ENCODE measurements around the gene CYP19A1. TPM values are rescaled to one million over a fixed set of nuclear protein-coding genes. Genes with fewer than 3 reads are reported as not detected.

Gene CYP19A1
- total RNA-seq, 4 donors from 2014 or later, result 0.38 TPM; not detected in 3

DNA sequence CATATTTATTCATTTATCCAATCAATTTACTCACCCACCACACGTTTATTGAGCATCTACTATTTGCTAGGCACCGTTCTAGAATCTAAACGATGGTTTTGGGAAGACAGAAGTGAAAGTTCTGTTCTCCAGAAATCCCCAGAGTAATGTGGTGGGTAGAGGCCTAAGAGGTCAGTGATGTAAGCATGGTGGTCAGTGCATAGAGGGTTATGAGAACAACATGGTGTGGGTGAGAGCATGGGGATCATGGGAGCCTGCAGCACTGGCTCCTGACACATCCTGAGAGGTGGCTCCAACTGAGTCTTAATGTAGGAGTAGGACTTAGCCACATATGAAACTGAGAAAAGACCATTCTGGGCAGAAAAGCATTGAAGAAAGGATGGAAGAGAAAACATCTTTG lies 158.4 kb downstream of the CYP19A1 start:
- no peaks in the 10 kb centered on the region for H3K9me3 ChIP-seq
- no peaks in the 10 kb centered on the region for H3K36me3 ChIP-seq
- no peaks in the 10 kb centered on the region for H3K27me3 ChIP-seq
- H3K4me1 ChIP-seq, result no peaks in the 10 kb centered on the region
- no peak overlapping the region for H3K27ac ChIP-seq
- TF ChIP-seq, protein P1, sequence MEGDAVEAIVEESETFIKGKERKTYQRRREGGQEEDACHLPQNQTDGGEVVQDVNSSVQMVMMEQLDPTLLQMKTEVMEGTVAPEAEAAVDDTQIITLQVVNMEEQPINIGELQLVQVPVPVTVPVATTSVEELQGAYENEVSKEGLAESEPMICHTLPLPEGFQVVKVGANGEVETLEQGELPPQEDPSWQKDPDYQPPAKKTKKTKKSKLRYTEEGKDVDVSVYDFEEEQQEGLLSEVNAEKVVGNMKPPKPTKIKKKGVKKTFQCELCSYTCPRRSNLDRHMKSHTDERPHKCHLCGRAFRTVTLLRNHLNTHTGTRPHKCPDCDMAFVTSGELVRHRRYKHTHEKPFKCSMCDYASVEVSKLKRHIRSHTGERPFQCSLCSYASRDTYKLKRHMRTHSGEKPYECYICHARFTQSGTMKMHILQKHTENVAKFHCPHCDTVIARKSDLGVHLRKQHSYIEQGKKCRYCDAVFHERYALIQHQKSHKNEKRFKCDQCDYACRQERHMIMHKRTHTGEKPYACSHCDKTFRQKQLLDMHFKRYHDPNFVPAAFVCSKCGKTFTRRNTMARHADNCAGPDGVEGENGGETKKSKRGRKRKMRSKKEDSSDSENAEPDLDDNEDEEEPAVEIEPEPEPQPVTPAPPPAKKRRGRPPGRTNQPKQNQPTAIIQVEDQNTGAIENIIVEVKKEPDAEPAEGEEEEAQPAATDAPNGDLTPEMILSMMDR (IDR thresholded peaks at IDR 0.05), result no peak
- TF ChIP-seq POLR2A (IDR thresholded peaks at IDR 0.05), result no peak
- no peak for DNase-seq
- no peak overlapping the region for H3K4me3 ChIP-seq
- intact Hi-C loops (cut with DNase I), result no loop called here
- 73 to 76% methylated on average over 3 of the region's 3 CpGs for WGBS, 2 donors

DNA sequence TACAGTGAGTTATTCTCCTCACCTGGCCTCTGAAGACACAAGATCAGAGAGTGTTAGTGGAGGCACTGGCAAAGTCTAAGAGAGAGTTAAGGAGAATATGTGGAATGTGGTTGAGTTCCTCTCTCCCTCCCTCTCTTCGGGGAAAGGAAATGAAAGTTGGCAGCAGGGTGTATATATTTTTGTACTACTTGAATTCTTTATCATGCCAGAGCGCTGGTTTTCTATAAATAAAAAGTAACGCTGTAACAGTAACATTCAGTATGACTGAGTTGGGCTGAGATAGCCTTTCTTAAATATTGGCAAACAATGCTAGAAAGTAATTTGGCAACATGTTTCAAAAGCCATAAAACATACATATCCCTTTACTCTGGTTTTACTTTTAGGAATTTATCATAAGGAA lies 166.2 kb downstream of the CYP19A1 start:
- no peaks in the 10 kb centered on the region for H3K27me3 ChIP-seq
- H3K36me3 ChIP-seq, result no peaks in the 10 kb centered on the region
- TF ChIP-seq, protein P1 (IDR thresholded peaks at IDR 0.05), result no peak
- no peak for TF ChIP-seq POLR2A (IDR thresholded peaks at IDR 0.05)
- no peak for DNase-seq
- intact Hi-C loops (cut with DNase I), result no loop called here
- H3K27ac ChIP-seq, result peak overlapping the region in 1 of 4 donors; percentile 13
- no peaks in the 10 kb centered on the region for H3K9me3 ChIP-seq
- peaks cover 0 to 19% (median 0%) of the 10 kb centered on the region in 3 donors for H3K4me1 ChIP-seq
- WGBS, 2 donors, result 6 to 9% methylated on average over 3 of the region's 3 CpGs
- no peak overlapping the region for H3K4me3 ChIP-seq

DNA sequence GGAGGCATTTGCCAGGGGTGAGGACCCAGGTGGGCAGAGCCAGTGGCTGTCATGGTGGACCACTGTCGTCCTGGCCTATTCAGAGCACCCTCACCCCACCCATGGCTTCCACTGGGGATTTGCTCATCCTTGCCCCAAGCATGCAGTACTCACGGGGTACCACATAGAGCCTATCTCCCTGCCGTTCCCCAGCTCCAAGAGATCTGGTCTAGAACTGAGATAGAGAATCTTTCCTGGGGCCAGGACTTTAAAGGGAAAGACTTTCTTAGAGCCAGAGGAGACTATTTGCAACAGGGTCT lies 166.8 kb downstream of the CYP19A1 start:
- Histone ChIP-seq H3K4me3 (no peak overlapping the region), H3K27me3 (no peaks in the 10 kb centered on the region), H3K27ac (peak overlapping the region in 1 of 4 donors; percentile 13), H3K36me3 (no peaks in the 10 kb centered on the region), H3K4me1 (peaks cover 0 to 19% (median 0%) of the 10 kb centered on the region in 3 donors), H3K9me3 (no peaks in the 10 kb centered on the region)
- no peak for DNase-seq
- intact Hi-C loops (cut with DNase I), result no loop called here
- WGBS, 2 donors, result 64 to 79% methylated on average over 2 of the region's 3 CpGs
- TF ChIP-seq, protein P1 (IDR thresholded peaks at IDR 0.05), result no peak
- no peak for TF ChIP-seq POLR2A (IDR thresholded peaks at IDR 0.05)

DNA sequence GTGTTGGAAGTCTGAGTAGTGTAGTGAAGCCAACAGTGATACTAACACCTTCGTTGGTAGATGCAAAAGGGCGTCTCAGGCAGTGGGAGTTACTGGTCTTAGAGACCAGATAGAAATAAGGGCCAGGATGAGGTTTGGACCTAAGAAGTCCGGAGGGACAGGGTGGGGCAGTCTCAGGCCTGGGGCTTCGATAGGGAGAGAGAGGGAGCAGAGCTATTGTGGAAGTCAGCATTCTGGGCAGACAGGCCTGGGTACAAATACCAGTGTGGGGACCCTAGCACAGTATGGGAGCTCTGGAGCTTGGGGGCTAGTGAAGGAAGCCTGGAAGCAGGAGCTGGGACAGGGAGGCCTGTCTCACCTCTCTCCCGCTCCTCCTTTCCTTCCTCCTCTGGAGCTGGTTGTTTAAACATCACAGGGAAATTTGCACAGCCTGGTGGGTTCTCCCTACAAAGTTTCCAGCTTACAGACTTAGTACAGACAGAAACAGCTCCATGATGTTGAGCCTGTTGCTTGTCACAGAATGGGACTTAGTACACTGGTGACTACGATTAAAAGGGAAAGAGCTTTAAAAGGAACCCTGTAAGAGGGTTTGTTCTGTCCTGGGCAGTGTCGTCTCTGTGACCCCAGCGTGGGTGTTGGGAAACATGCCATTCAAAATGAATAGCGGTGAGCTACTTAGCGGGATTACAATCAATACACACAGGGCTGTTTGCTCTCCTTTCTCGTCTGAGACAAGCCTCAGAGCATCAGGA lies 167.3 kb downstream of the CYP19A1 start:
- intact Hi-C loops (cut with DNase I), result no loop called here
- no peak overlapping the region for H3K4me3 ChIP-seq
- H3K27me3 ChIP-seq, result no peaks in the 10 kb centered on the region
- WGBS, 2 donors, result 67% methylated on average over 10 to 11 of the region's 11 CpGs
- TF ChIP-seq POLR2A (IDR thresholded peaks at IDR 0.05), result no peak
- TF ChIP-seq, protein P1 (IDR thresholded peaks at IDR 0.05), result no peak
- H3K4me1 ChIP-seq, result peaks cover 0 to 19% (median 0%) of the 10 kb centered on the region in 3 donors
- no peak for DNase-seq
- no peaks in the 10 kb centered on the region for H3K36me3 ChIP-seq
- no peak overlapping the region for H3K27ac ChIP-seq
- H3K9me3 ChIP-seq, result no peaks in the 10 kb centered on the region

DNA sequence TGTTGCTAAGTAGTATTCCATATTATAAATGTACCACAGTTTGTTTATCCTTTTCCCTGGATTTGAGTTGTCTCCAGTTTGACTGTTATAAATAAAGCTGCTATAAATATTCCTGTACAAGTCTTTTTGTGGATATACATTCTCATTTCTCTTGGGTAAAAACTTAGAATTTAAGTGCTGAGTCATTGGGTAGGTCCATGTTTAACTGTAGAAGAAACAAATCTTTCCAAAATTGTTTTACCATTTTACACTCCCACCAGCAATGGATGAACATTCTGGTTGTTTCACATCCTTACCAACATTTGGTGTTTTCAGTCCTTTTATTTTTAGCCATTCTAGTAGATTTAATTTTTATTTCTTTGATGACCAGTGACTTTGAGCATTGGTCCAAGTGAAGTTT lies 169.7 kb downstream of the CYP19A1 start:
- no peaks in the 10 kb centered on the region for H3K9me3 ChIP-seq
- TF ChIP-seq POLR2A (IDR thresholded peaks at IDR 0.05), result no peak
- TF ChIP-seq, protein P1 (IDR thresholded peaks at IDR 0.05), result no peak
- no peak overlapping the region for H3K4me3 ChIP-seq
- no peak overlapping the region for H3K27ac ChIP-seq
- H3K27me3 ChIP-seq, result peaks cover 0 to 4% (median 0%) of the 10 kb centered on the region in 4 donors
- no peak for DNase-seq
- no peaks in the 10 kb centered on the region for H3K36me3 ChIP-seq
- intact Hi-C loops (cut with DNase I), result no loop called here
- H3K4me1 ChIP-seq, result peaks cover 0 to 22% (median 0%) of the 10 kb centered on the region in 3 donors

All from esophagus squamous epithelium (tissue), 5 donors.